ENCODE data around the gene PRC1.

DNA sequence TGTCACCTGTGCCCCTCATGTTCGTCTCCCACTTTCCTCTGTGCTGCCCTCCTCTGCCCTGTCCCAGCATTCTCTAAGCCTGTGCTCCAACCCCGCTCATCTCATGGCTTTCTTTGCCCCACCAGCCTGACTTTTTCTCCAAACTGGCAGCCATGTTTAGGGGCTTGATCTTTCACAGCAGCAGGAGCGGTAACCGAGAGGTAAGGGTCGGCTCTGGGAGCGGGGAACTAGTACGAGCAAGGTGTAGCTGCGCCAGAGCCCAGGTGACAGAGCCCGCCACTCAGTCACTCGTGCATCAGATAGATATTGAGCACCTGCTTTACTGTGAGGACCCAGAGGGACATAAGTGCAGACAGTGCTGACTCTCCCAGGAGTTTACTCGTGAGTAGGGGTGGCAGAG lies 77.9 kb downstream of the PRC1 start:
- TF ChIP-seq, protein P1, sequence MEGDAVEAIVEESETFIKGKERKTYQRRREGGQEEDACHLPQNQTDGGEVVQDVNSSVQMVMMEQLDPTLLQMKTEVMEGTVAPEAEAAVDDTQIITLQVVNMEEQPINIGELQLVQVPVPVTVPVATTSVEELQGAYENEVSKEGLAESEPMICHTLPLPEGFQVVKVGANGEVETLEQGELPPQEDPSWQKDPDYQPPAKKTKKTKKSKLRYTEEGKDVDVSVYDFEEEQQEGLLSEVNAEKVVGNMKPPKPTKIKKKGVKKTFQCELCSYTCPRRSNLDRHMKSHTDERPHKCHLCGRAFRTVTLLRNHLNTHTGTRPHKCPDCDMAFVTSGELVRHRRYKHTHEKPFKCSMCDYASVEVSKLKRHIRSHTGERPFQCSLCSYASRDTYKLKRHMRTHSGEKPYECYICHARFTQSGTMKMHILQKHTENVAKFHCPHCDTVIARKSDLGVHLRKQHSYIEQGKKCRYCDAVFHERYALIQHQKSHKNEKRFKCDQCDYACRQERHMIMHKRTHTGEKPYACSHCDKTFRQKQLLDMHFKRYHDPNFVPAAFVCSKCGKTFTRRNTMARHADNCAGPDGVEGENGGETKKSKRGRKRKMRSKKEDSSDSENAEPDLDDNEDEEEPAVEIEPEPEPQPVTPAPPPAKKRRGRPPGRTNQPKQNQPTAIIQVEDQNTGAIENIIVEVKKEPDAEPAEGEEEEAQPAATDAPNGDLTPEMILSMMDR (IDR thresholded peaks at IDR 0.05 in 8 of 11, conservative IDR thresholded peaks at IDR 0.05 in 3 of 11), result no peak
- no peak for TF ChIP-seq POLR2A (IDR thresholded peaks at IDR 0.05)
